Activated T-helper 1 cell treated with anti-CD3 and anti-CD28 coated beads, Interleukin-12 subunit alpha, Interleukin-12 subunit beta, Interleukin-2, Interleukin-4 antibody, amounts not matched to agents 30 ng/mL and 10 ng/mL and 1 ng/mL, durations not matched to agents 14 hours and 24 hours and 36 hours (primary cell): Measurements from ENCODE around the gene PIAS2. TPM values are rescaled to one million over a fixed set of nuclear protein-coding genes. Genes with fewer than 3 reads are reported as not detected.
"Not testable (repeated sequence)": the region's sequence is repeated elsewhere in the genome, so short reads cannot be mapped to it uniquely, and the experiment has no call there.

Experiments
- DNase-seq: peaks from one replicate; pipeline ENCODE4 v3.0.0; 2021; ENCODE audit warnings: low spot score
- H3K27ac Mint-ChIP-seq: one replicate; pipeline ENCODE4 v1.8.0; 2021; ENCODE audit warnings: mild to moderate bottlenecking, mixed read lengths
- H3K27me3 Mint-ChIP-seq: one replicate; pipeline ENCODE4 v1.8.0; 2022; ENCODE audit warnings: mild to moderate bottlenecking, moderate library complexity, mixed read lengths; ENCODE audit not compliant: insufficient read depth
- H3K36me3 Mint-ChIP-seq: one replicate; pipeline ENCODE4 v1.8.0; 2021; ENCODE audit warnings: low read depth, mixed read lengths
- H3K4me1 Mint-ChIP-seq: one replicate; pipeline ENCODE4 v1.8.0; 2021; ENCODE audit warnings: low read depth, mixed read lengths
- H3K4me3 Mint-ChIP-seq: one replicate; pipeline ENCODE4 v1.8.0; 2021; ENCODE audit warnings: mild to moderate bottlenecking, moderate library complexity, mixed read lengths
- H3K9me3 Mint-ChIP-seq: one replicate; pipeline ENCODE4 v1.8.0; 2021; ENCODE audit warnings: mixed read lengths
- intact Hi-C: fragments of 100-400 bp; cut with micrococcal nuclease; formaldehyde crosslinking; loops from one replicate; pipeline ENCODE4 v1.15.1; 2024
- total RNA-seq: library from RNA; stranded (reverse); gene quantifications from 2 replicates; pipeline ENCODE4 v1.2.3, GENCODE V29; 2022

PIAS2 gene, protein sequence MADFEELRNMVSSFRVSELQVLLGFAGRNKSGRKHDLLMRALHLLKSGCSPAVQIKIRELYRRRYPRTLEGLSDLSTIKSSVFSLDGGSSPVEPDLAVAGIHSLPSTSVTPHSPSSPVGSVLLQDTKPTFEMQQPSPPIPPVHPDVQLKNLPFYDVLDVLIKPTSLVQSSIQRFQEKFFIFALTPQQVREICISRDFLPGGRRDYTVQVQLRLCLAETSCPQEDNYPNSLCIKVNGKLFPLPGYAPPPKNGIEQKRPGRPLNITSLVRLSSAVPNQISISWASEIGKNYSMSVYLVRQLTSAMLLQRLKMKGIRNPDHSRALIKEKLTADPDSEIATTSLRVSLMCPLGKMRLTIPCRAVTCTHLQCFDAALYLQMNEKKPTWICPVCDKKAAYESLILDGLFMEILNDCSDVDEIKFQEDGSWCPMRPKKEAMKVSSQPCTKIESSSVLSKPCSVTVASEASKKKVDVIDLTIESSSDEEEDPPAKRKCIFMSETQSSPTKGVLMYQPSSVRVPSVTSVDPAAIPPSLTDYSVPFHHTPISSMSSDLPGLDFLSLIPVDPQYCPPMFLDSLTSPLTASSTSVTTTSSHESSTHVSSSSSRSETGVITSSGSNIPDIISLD
- total RNA-seq: 28.5 and 28.7 TPM in 2 replicates

DNA sequence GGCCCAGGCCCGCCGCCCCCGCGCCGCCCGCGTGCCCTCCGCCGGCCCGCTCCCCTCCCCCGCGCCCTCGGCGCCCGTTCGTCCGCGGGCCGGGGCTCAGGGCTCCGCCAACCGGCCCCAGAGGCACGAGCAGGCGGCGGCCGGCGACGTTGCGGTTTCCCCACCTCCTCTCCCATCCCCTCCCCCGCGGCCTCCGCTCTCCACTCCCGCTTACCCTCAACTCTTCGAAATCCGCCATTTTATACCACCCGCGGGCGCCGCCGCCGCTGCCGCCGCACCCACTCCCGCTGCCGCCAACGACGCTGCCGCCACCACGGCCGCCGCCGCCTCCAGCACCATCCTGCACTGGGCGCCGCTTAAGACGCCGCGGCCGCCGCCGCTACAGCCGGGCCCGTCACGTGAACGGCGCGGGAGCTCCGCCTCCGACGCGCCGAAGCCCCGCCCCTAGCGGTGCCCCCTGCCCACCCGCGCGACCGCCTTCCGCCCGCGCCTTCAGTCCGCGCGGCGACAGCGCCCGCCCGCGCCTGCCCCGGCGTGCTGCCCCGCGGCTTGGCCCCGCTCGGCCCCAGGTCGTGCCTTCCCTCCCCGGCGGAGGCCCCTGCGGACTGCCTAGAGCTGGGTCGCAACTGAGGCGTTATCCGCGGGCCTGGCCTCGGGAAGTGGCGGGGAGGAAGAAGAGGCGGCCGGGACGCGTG, at the start of gene PIAS2, which contains the start of gene KATNAL2:
PIAS2 (minus strand) TSS at position 400 of the 695 bp plus-strand sequence; CDS start at position 238, 162 bp downstream.
KATNAL2 (plus strand) TSS at position 495 of the 695 bp plus-strand sequence. CDS start 29,271 bp downstream, outside the sequence.
- H3K4me1 Mint-ChIP-seq: peaks cover 49% of the 10 kb centered on the region
- H3K36me3 Mint-ChIP-seq: peaks cover 2% of the 10 kb centered on the region
- DNase-seq: peak; percentile 68
- intact Hi-C loops: loop anchor here (1.0 to 10.0 kb wide), 8 partner anchors 26 to 1495 kb away; partner anchors contain the start of genes ATP5F1A, IER3IP1 and ST8SIA5
- H3K4me3 Mint-ChIP-seq: peak within 1 kb of the TSS; percentile 94
- H3K27me3 Mint-ChIP-seq: peaks cover 5% of the 10 kb centered on the region
- H3K27ac Mint-ChIP-seq: peak within 1 kb of the TSS; percentile 90
- H3K9me3 Mint-ChIP-seq: no peaks in the 10 kb centered on the region

DNA sequence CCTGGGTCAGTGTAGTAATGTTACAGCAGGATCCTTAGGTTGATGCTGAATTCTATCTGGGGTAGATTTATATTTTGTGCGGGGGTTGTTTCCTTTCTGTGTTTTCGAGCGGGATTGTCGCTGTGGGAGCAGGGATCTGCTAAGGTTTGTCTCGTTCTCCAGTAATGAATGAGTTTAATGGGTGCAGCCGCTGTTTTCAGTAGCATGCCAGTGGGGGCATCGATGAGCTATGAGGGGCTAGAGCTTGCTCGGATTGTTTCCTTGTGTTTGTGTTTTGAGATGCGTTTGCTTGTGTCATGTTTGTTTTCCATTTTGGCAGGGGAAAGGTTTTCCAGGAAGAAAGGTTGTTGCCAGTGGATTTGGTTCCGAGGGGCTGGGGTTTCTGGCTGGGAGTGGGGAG, 49.0 kb upstream of the PIAS2 start:
- H3K27ac Mint-ChIP-seq, H3K36me3 Mint-ChIP-seq, H3K4me1 Mint-ChIP-seq, DNase-seq, H3K27me3 Mint-ChIP-seq, H3K4me3 Mint-ChIP-seq, intact Hi-C loops: not testable (repeated sequence)
- peaks cover 12% of the 10 kb centered on the region for H3K9me3 Mint-ChIP-seq

DNA sequence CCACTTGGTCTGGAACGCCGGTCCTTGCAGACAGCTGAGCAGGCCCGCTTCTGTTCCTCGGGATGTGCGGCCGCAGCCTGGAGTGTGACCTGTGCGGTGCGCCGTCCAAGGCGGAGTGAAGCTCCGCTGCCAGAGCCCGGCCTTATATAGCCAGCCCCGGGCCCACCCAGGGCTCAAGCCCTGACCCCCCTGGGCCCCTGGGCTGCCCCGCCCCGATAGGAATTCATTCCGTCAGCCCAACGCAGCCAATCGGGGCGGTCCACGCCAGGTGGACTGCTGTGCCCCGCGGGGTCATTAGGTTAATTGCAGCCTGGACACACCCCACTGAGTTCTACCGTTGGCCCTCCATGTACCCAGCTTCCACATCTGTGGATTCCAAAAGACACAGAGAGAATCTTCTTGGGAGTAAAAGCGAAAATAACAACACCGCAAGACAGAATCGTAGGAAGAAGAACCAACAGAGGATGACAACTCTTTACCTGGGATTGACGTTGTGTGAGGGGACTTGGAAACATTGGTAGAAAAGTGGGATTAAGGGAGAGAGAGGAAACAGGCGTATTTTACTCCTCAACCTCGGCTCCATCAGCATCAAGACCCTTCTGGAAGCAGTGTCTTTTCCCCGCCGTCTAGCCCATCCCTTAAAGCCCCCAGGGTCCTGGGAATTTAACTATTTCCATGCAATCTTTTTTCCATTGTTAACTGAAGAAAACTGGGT, 47.4 kb upstream of the PIAS2 start:
- H3K27me3 Mint-ChIP-seq, DNase-seq, intact Hi-C loops, H3K4me3 Mint-ChIP-seq, H3K27ac Mint-ChIP-seq, H3K4me1 Mint-ChIP-seq, H3K36me3 Mint-ChIP-seq: not testable (repeated sequence)
- H3K9me3 Mint-ChIP-seq: peaks cover 17% of the 10 kb centered on the region

DNA sequence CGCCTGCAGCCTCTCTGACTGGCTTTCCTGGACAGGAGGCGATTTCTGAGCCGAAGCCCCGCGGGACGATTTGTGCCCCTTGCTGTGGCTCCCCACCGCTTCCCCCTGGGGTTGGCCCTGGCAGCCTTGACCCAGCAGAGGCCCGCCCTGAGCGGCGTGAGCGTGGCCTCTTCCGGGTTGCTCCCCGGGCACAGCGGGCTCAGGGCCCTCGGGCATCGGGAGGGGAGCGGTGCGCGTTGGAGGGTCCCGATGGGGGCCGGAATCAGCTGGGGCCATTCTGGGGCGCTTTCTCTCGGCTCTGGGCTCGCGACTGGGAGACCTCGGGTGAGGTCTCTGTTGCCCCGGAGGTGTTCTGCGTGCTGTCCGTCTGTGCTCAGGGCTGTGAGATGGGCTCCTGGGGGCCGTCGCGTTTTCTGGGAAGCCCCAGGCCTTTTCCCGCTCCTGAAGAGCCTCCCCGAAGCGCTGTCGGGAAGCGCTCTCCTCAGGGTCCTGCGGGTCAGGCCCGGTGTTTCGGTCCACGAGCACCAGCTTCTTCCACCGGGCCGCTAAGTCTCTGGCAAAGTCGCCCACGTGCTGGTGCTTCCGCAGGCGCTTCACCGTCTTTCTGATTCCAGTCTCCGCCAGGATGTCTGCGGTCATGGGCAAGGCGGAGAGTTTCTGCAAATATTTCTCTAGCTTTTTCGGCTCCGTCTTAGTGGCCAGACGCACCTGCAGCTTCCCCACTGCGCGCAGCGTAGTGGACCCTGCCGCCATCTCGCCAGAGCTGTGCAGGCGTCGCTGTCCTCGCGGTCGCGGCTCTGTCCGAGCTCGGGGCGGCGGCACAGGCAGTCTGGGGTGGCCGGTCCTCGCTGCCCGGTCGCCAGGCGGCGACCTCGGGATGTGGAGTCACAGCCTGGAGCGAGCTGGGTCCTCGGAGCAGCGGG, 46.6 kb upstream of the PIAS2 start:
- H3K27me3 Mint-ChIP-seq, H3K4me1 Mint-ChIP-seq, H3K27ac Mint-ChIP-seq, H3K36me3 Mint-ChIP-seq, intact Hi-C loops, DNase-seq, H3K4me3 Mint-ChIP-seq: not testable (repeated sequence)
- peaks cover 17% of the 10 kb centered on the region for H3K9me3 Mint-ChIP-seq

DNA sequence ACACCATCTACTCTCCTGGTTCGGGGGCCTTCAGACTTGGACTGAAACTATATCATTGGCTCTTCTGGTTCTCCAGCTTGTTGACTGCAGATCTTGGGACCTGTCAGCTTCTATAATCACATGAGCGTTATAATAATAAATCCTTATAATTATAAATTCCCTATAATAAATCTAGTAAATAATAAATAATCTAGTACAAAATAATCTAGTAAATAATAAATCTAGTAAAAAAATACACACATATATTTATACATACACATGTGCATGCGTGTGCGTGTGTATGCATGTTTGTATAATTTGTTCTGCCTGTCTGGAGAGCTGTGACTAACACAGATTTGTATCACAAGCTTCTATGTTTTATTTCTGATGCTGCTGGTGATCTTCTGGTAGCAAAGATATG, 40.9 kb upstream of the PIAS2 start:
- intact Hi-C loops: no loop called here
- no peaks in the 10 kb centered on the region for H3K4me1 Mint-ChIP-seq
- peaks cover 2% of the 10 kb centered on the region for H3K27me3 Mint-ChIP-seq
- no peaks in the 10 kb centered on the region for H3K36me3 Mint-ChIP-seq
- DNase-seq: no peak
- H3K4me3 Mint-ChIP-seq: no peak overlapping the region
- no peak overlapping the region for H3K27ac Mint-ChIP-seq
- peaks cover 5% of the 10 kb centered on the region for H3K9me3 Mint-ChIP-seq

DNA sequence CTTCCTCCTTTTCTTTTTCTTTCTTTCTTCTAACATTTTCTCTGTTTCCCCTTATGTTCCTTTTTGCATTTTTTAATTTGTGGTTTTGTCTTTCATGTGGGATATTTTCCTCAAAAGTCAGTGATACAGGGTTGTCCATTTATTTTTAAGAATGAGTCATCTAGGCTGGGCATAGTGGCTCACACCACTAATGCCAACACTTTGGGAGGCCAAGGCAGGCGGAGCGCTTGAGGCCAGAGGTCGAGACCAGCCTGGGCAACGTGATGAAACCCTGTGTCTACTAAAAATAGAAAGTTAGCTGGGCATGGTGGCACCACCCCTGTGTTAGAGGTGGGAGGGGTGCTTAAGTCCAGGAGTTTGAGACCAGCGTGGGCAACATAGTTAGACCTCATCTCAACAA, 35.9 kb upstream of the PIAS2 start:
- H3K9me3 Mint-ChIP-seq: no peaks in the 10 kb centered on the region
- intact Hi-C loops: no loop called here
- no peaks in the 10 kb centered on the region for H3K4me1 Mint-ChIP-seq
- no peak overlapping the region for H3K27ac Mint-ChIP-seq
- no peak for DNase-seq
- H3K27me3 Mint-ChIP-seq: peaks cover 8% of the 10 kb centered on the region
- H3K4me3 Mint-ChIP-seq: no peak overlapping the region
- H3K36me3 Mint-ChIP-seq: no peaks in the 10 kb centered on the region

DNA sequence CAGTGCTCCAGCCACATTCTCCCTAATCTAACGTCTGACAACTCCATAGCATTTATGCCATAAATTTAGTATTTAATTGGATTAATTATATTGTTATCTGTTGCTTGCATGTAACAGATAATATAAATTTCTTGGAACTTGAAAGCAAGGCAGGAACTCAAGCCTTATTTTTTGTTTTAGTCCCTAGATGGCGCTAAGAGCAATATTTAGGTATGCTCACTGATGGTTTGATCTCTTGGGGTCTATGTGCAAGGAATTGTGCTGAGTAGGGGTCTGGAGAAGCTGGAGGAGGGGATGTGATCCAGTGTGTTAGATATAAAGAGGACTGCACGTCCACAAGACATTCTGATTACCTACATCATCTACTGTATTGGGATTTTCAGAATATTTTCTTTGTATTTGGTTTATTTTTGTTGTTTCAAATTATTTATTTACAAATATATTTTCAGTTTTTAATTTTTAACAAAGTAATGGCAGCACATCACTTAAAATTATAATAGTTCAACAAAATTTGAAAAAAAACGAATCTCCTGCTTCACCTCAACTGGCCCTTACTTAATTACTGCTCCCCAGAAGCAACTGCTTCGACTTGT, 32.9 kb upstream of the PIAS2 start:
- peaks cover 8% of the 10 kb centered on the region for H3K27me3 Mint-ChIP-seq
- H3K27ac Mint-ChIP-seq: no peak overlapping the region
- no peak for DNase-seq

DNA sequence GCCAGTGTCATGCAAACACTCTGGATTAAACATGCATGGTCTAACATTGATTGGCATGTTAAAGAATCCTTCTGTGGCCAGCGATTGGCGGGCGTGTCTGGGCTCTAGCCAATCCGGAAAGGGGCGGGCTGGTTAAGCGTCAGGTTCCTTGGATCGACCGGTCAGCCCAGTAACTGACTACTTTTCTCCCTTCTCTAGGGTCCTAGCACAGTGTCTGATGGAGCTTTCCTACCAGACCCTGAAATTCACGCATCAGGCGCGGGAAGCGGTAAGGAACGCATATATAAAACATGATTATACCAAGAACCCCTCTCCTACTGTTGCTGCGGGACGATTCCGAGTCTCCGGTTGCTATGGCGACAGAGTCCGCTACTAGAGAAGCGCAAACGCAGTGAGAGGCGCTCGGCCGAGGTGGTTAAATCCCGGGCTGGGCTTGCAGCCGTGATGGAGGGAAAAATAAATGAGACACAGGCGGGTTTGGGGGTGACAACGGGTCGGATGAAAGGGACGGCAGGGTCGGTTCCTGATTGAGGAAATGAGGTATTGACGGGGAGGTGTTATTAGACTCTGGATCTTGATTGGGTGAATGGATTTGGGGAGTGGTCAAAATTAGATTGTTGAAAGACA, 29.5 kb upstream of the PIAS2 start:
- DNase-seq: peak; percentile 55
- intact Hi-C loops: loop anchor here (1.0 kb wide), 1 partner anchor 29 kb away; the partner anchor contains the start of genes KATNAL2 and PIAS2
- no peaks in the 10 kb centered on the region for H3K4me1 Mint-ChIP-seq
- no peaks in the 10 kb centered on the region for H3K9me3 Mint-ChIP-seq
- no peak overlapping the region for H3K27ac Mint-ChIP-seq
- peaks cover 8% of the 10 kb centered on the region for H3K27me3 Mint-ChIP-seq
- H3K4me3 Mint-ChIP-seq: no peak overlapping the region
- no peaks in the 10 kb centered on the region for H3K36me3 Mint-ChIP-seq

More for the DNA sequence above, 32.9 kb upstream of the PIAS2 start:
- intact Hi-C loops: no loop called here
- H3K4me1 Mint-ChIP-seq: no peaks in the 10 kb centered on the region
- H3K9me3 Mint-ChIP-seq: no peaks in the 10 kb centered on the region
- H3K4me3 Mint-ChIP-seq: no peak overlapping the region
- no peaks in the 10 kb centered on the region for H3K36me3 Mint-ChIP-seq

DNA sequence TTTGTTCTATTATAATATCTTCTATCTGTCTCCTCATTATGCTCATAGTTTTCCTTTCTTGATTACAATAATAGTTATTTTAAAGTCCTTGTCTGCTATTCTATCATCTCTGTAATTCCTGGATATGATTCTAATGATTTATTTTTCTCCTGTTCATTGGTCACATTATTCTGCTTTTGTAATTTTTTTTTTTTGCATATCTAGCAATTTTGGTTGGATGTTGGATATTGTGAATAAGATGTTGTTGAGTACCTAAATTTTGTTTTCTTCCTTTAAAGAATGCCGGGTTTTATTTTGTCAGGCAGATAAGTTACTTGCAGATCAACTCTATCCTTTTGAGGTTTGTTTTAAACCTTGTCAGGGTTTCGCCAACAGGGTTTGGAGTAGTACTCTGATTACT, 25.3 kb upstream of the PIAS2 start:
- Mint-ChIP-seq H3K36me3 (no peaks in the 10 kb centered on the region), H3K27ac (no peak overlapping the region), H3K9me3 (no peaks in the 10 kb centered on the region), H3K27me3 (peaks cover 4% of the 10 kb centered on the region), H3K4me1 (no peaks in the 10 kb centered on the region), H3K4me3 (no peak overlapping the region)
- intact Hi-C loops: no loop called here
- no peak for DNase-seq

DNA sequence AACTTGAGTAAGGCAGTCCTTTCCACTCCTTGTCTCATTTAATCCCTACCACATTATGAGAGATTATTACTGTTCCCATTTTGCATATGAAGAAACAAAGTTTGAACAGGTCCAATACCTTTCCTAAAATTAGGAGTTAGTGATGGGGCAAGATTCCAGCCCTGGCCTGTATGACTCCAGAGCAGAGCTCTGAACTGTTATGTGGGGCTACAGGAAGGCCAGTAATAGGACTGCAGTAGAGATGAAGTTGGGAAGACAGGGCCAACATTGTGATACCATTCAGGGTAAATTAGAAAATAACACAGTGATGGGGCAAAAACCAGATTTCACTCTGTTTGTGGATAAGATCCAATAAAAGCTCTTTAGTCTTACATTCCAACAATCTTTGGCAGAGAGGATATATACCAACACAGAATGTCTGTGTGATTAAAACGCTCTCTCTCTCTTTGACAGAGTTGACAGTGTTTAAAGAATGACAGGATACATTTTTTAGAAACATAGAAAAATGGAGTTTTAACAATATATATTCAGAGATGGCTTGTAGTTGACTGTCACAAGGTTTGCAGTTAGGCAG, 22.8 kb upstream of the PIAS2 start:
- Mint-ChIP-seq H3K36me3 (no peaks in the 10 kb centered on the region), H3K4me1 (no peaks in the 10 kb centered on the region), H3K27me3 (peaks cover 4% of the 10 kb centered on the region), H3K4me3 (no peak overlapping the region), H3K9me3 (no peaks in the 10 kb centered on the region), H3K27ac (no peak overlapping the region)
- intact Hi-C loops: no loop called here
- DNase-seq: no peak
